PFSK-1 (cell line): Measurements from ENCODE around the gene SIAE.

Source experiments
- FOXP2 ChIP-seq: optimal IDR thresholded peaks from 2 replicates; pipeline ENCODE3; 2011; ENCODE audit warnings: borderline replicate concordance, control low read depth, inconsistent platforms; ENCODE audit not compliant: insufficient read depth; ENCODE audit errors: extremely low read length, extremely low read depth
- POLR2AphosphoS5 ChIP-seq: IDR thresholded peaks from 2 replicates; pipeline ENCODE4 v1.6.1; 2012; ENCODE audit warnings: low read depth, mild to moderate bottlenecking, control low read depth, low read length, moderate library complexity
- REST ChIP-seq, 2 experiments: IDR thresholded peaks; 2 replicates each; pipeline versions ENCODE4 v1.6.1 to v1.8.0; 2011 to 2012; ENCODE audit warnings: low read depth in 2 of 2, low read length in 2 of 2, control low read depth in 1 of 2, inconsistent platforms in 1 of 2, mild to moderate bottlenecking in 1 of 2, moderate library complexity in 1 of 2; ENCODE audit not compliant: insufficient read depth in 1 of 2
- SIN3A ChIP-seq: IDR thresholded peaks from 2 replicates; pipeline ENCODE4 v1.6.1; 2012; ENCODE audit warnings: mild to moderate bottlenecking, low read length, moderate library complexity, borderline replicate concordance; ENCODE audit not compliant: insufficient read depth
- TAF1 ChIP-seq: IDR thresholded peaks from 2 replicates; pipeline ENCODE4 v1.6.1; 2012; ENCODE audit warnings: low read length, control low read depth, borderline replicate concordance; ENCODE audit not compliant: insufficient read depth

DNA sequence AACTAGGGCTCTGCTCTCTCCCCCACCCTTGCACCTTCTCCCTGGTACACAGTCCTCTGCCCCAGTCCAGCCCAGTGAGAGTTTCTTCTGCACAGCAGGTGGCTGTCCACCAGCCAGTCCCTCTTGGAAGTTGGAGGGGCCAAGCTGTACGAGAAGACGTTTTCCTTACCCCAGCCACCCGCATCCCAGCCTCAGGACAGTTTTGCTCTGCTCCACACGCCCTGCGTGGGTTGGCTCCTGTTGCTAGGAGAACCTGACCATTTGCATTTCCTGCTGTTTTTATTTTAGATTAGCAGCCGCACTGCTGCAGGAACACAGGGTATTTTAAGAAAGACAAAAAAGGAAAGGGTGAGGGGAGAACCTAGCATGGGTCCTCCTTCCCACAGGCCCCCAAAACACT is 48.6 kb upstream of the SIAE start:
- no peak for TF ChIP-seq REST (IDR thresholded peaks at IDR 0.05; ENCODE audit: insufficient read depth in 1 of 2, low read depth in 2 of 2, low read length in 2 of 2)
- TF ChIP-seq TAF1 = no peak
- no peak for TF ChIP-seq SIN3A
- no peak for TF ChIP-seq POLR2AphosphoS5
- no peak for TF ChIP-seq FOXP2
